BLaER1 treated with 17β-estradiol and CSF1 and Interleukin-3, amounts not matched to agents 10 nM and 100 nM (cell line): ENCODE results near the gene TAL1.

Experiments used
- H3K27ac ChIP-seq, 11 experiments: shearing (Covaris generic); formaldehyde crosslinking; 2 replicates each; pipeline ENCODE4 v1.8.1; 2022
- H3K27me3 ChIP-seq, 11 experiments: shearing (Covaris generic); formaldehyde crosslinking; 2 replicates each; pipeline ENCODE4 v1.8.1; 2022
- H3K36me3 ChIP-seq, 11 experiments: shearing (Covaris generic); formaldehyde crosslinking; 2 replicates each; pipeline ENCODE4 v1.8.1; 2022
- H3K4me1 ChIP-seq, 10 experiments: shearing (Covaris generic); formaldehyde crosslinking; 2 replicates each; pipeline ENCODE4 v1.8.1; 2022
- H3K4me2 ChIP-seq, 11 experiments: shearing (Covaris generic); formaldehyde crosslinking; 2 replicates each; pipeline ENCODE4 v1.8.1; 2022
- H3K4me3 ChIP-seq, 10 experiments: shearing (Covaris generic); formaldehyde crosslinking; 2 replicates each; pipeline ENCODE4 v1.8.1; 2022
- H3K9ac ChIP-seq, 11 experiments: shearing (Covaris generic); formaldehyde crosslinking; 2 replicates each; pipeline ENCODE4 v1.8.1; 2022
- H3K9me3 ChIP-seq, 11 experiments: shearing (Covaris generic); formaldehyde crosslinking; replicated peaks in 1 of 11; 2 replicates each; pipeline ENCODE4 v1.8.1; 2022
- H4K20me1 ChIP-seq, 11 experiments: shearing (Covaris generic); formaldehyde crosslinking; 2 replicates each; pipeline ENCODE4 v1.8.1; 2022
- Cebpa-rat ChIP-seq, 11 experiments: shearing (Covaris generic); IDR thresholded peaks; 2 replicates each; pipeline ENCODE4 v1.8.1; 2022

The TAL1 gene

GRCh38 chr1:47231301-47232186 is 481 bp downstream of the TAL1 start:
- Histone ChIP-seq H3K9ac (peak overlapping the region in 2 of 11 experiments; percentile 49 to 54; a peak in 2 of 22 replicates), H3K36me3 (no peaks in the 10 kb centered on the region), H3K4me3 (peak overlapping the region in 7 of 10 experiments; percentile 10 to 56 (median 41); a peak in 13 of 20 replicates), H3K9me3 (peaks cover 0 to 40% (median 12%) of the 10 kb centered on the region in 11 experiments; a peak in 17 of 22 replicates), H3K27ac (peak overlapping the region in 4 of 11 experiments; percentile 19 to 51 (median 38); a peak in 4 of 22 replicates), H3K4me1 (peaks cover 13 to 75% (median 34%) of the 10 kb centered on the region in 10 experiments), H3K27me3 (peaks cover 71 to 100% (median 94%) of the 10 kb centered on the region in 11 experiments), H4K20me1 (peaks cover 0 to 34% (median 3%) of the 10 kb centered on the region in 11 experiments; a peak in 9 of 22 replicates), H3K4me2 (peak overlapping the region; percentile 36 to 90 (median 76); a peak in 21 of 22 replicates)
- TF ChIP-seq Cebpa-rat (IDR thresholded peaks at IDR 0.05): peak; percentile 45 to 79 (median 70); a peak in 15 of 22 replicates

DNA sequence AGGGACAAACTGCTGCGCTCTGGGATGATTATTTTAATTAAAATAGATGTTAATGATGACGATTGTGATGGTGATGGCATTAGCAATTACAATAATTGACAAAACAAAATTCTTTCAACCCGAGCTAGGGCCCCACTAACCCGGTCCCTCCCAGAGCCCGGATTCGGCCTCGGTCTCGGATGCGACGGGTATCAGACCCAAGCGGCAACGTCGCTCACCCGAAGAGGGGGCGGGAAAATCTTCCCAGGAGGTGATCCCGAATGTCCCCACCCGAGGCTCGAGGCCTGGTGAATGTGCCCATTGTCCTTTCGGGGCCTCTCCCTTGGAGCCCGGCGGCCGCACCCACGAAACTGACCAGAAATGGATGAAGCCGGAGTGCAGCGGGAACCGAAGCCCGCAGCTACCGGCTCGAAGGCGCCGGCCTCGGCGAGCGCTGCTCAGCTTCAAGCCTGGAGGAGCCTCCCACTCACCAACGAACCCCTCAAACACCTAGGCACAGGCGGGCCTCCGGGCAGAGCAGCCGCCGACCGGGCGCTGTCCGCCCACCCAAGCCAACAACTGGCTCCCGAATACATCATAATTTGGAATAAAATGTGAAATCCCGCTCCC is 1.2 kb downstream of the TAL1 start:
- Histone ChIP-seq H3K9ac (0 out of 22 replicates have a peak overlapping the region, but pooled peaks of 1 of the 11 experiments have one; percentile 22), H3K4me2 (peak overlapping the region in 5 of 11 experiments; percentile 26 to 84 (median 79); a peak in 10 of 22 replicates)

GRCh38 chr1:47229886-47230691 is 1.9 kb downstream of the TAL1 start:
- peak overlapping the region in 3 of 11 experiments; percentile 79 to 84 (median 82); a peak in 4 of 22 replicates for H3K4me2 ChIP-seq
- peak overlapping the region in 4 of 10 experiments; percentile 11 to 43 (median 33); a peak in 4 of 20 replicates for H3K4me3 ChIP-seq
- peaks cover 3 to 63% (median 23%) of the 10 kb centered on the region in 10 experiments for H3K4me1 ChIP-seq
- H3K27ac ChIP-seq: no peak overlapping the region
- H4K20me1 ChIP-seq: peaks cover 0 to 36% (median 3%) of the 10 kb centered on the region in 11 experiments; a peak in 9 of 22 replicates
- H3K27me3 ChIP-seq: peaks cover 86 to 100% (median 100%) of the 10 kb centered on the region in 11 experiments
- TF ChIP-seq Cebpa-rat (IDR thresholded peaks at IDR 0.05): no peak
- no peaks in the 10 kb centered on the region for H3K36me3 ChIP-seq
- H3K9ac ChIP-seq: 0 out of 22 replicates have a peak overlapping the region, but pooled peaks of 1 of the 11 experiments have one; percentile 22
- H3K9me3 ChIP-seq: peaks cover 0 to 40% (median 12%) of the 10 kb centered on the region in 11 experiments; a peak in 17 of 22 replicates

More for the DNA sequence above, 1.2 kb downstream of the TAL1 start:
- H3K4me3 ChIP-seq: peak overlapping the region in 4 of 10 experiments; percentile 25 to 52 (median 42); a peak in 8 of 20 replicates
- no peak for TF ChIP-seq Cebpa-rat (IDR thresholded peaks at IDR 0.05)
- H3K4me1 ChIP-seq: peaks cover 10 to 68% (median 30%) of the 10 kb centered on the region in 10 experiments
- H3K27me3 ChIP-seq: peaks cover 79 to 100% (median 100%) of the 10 kb centered on the region in 11 experiments
- H4K20me1 ChIP-seq: peaks cover 0 to 36% (median 3%) of the 10 kb centered on the region in 11 experiments; a peak in 9 of 22 replicates
- H3K9me3 ChIP-seq: peaks cover 0 to 40% (median 12%) of the 10 kb centered on the region in 11 experiments; a peak in 17 of 22 replicates
- H3K27ac ChIP-seq: no peak overlapping the region
- no peaks in the 10 kb centered on the region for H3K36me3 ChIP-seq

- peaks cover 0 to 36% (median 3%) of the 10 kb centered on the region in 11 experiments; a peak in 9 of 22 replicates for H4K20me1 ChIP-seq
- H3K9ac ChIP-seq: no peak overlapping the region
- peaks cover 94 to 100% (median 100%) of the 10 kb centered on the region in 11 experiments for H3K27me3 ChIP-seq
- TF ChIP-seq Cebpa-rat (IDR thresholded peaks at IDR 0.05): no peak
- peak overlapping the region in 4 of 11 experiments; percentile 7 to 52 (median 32); a peak in 6 of 22 replicates for H3K4me2 ChIP-seq
- no peaks in the 10 kb centered on the region for H3K36me3 ChIP-seq
- no peak overlapping the region for H3K27ac ChIP-seq
- H3K4me3 ChIP-seq: peak overlapping the region in 3 of 10 experiments; percentile 4 to 34 (median 11); a peak in 2 of 20 replicates
- H3K9me3 ChIP-seq: peaks cover 0 to 40% (median 12%) of the 10 kb centered on the region in 11 experiments; a peak in 17 of 22 replicates
- peaks cover 0 to 54% (median 17%) of the 10 kb centered on the region in 10 experiments; a peak in 17 of 20 replicates for H3K4me1 ChIP-seq
These were observed 2.8 kb downstream of the TAL1 start for GRCh38 chr1:47229031-47229885.

DNA sequence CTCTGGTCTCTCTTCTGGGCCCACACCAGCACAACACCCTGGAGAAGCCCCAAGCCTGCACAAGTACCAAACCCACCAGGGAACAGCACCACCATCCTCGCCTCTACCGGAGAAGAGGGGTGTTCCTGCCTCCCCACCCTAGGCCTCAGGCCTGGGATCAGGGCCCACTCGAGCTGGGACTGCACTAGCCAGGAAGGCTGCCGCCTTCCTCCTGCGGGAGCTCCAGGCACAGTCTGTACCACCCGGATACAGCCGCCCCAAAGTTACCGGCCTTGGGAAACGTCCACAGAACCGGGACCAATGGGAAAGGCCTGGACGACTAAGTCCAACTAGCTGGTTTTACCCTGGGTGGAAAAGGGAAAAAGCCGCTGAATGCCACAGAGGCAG is 3.4 kb downstream of the TAL1 start:
- Histone ChIP-seq H3K27me3 (peaks cover 96 to 100% (median 100%) of the 10 kb centered on the region in 11 experiments), H3K27ac (no peak overlapping the region), H3K4me3 (peak overlapping the region in 2 of 10 experiments; percentile 4 to 34; a peak in 2 of 20 replicates), H3K4me2 (peak overlapping the region in 2 of 11 experiments; percentile 39 to 52; a peak in 4 of 22 replicates), H3K4me1 (peaks cover 0 to 48% (median 16%) of the 10 kb centered on the region in 10 experiments; a peak in 17 of 20 replicates), H4K20me1 (peaks cover 0 to 36% (median 6%) of the 10 kb centered on the region in 11 experiments; a peak in 9 of 22 replicates), H3K36me3 (no peaks in the 10 kb centered on the region), H3K9me3 (peaks cover 0 to 40% (median 12%) of the 10 kb centered on the region in 11 experiments; a peak in 17 of 22 replicates), H3K9ac (no peak overlapping the region; a peak in 1 of 22 replicates)
- no peak for TF ChIP-seq Cebpa-rat (IDR thresholded peaks at IDR 0.05)

DNA sequence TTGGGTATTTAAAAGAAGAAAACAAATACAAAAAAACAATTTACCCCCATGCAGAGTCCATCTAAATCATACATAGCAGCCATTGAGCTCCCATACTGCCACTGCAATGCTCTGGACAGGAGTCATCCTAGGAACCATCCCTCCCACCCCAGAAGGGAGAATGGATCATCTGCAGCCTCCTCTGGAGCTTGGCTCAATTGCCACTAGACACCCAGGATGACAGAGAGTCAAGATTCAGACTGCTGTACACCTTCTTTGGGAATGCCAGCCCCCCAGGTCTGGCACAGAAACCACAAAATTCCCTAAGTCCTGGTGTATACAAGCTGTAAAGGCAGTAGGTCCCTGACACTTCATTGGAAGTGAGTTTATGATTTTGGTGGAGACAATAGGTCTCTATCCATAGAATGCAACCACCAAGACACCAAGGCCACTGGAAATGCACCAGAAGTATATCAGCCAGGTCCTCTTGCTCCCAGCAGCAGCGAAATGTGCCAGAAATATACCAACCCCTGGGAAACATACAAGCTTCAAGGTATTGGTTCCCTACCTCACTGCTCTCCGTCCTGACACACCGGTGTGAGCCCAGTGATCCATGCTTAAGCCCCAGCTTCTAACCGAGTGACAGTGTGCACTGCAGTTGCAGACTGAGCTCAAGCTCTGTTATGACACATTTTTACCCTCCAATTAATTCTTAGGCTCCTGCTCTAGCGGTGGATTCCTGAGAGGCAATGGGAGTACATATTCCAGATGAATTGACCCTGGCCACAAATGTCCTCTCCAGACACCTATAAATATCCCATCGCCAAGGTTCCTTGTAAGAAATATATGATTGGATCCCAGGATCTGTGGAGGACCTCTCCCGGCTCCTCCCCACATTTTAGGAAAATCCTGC is 4.4 kb downstream of the TAL1 start:
- H3K9me3 ChIP-seq: peaks cover 0 to 35% (median 12%) of the 10 kb centered on the region in 11 experiments; a peak in 17 of 22 replicates
- H3K9ac ChIP-seq: no peak overlapping the region
- peaks cover 96 to 100% (median 100%) of the 10 kb centered on the region in 11 experiments for H3K27me3 ChIP-seq
- no peaks in the 10 kb centered on the region for H3K36me3 ChIP-seq
- no peak overlapping the region for H3K27ac ChIP-seq
- H4K20me1 ChIP-seq: peaks cover 0 to 36% (median 6%) of the 10 kb centered on the region in 11 experiments; a peak in 9 of 22 replicates
- peaks cover 0 to 43% (median 15%) of the 10 kb centered on the region in 10 experiments; a peak in 17 of 20 replicates for H3K4me1 ChIP-seq
- TF ChIP-seq Cebpa-rat (IDR thresholded peaks at IDR 0.05): no peak
- H3K4me2 ChIP-seq: no peak overlapping the region
- no peak overlapping the region for H3K4me3 ChIP-seq
